ENCODE data around the gene SNX3.
"Not testable (repeated sequence)": the region's sequence is repeated elsewhere in the genome, so short reads cannot be mapped to it uniquely, and the experiment has no call there.

SNX3 gene

GRCh38 chr6:108254433-108255410 is 6.1 kb downstream of the SNX3 start:
- TF ChIP-seq CTCF (IDR thresholded peaks at IDR 0.05; ENCODE audit: low read depth, low read length): no peak
- no peak overlapping the region for H3K4me3 ChIP-seq (ENCODE audit: low read depth, low read length)

GRCh38 chr6:108253241-108253640 is 7.6 kb downstream of the SNX3 start:
- no peak for TF ChIP-seq CTCF (IDR thresholded peaks at IDR 0.05; ENCODE audit: low read depth, low read length)
- no peak overlapping the region for H3K4me3 ChIP-seq (ENCODE audit: low read depth, low read length)

GRCh38 chr6:108252055-108252454 is 8.8 kb downstream of the SNX3 start:
- TF ChIP-seq CTCF (IDR thresholded peaks at IDR 0.05; ENCODE audit: low read depth, low read length): no peak
- H3K4me3 ChIP-seq (ENCODE audit: low read depth, low read length): no peak overlapping the region

- no peak overlapping the region for H3K4me3 ChIP-seq (ENCODE audit: low read depth, low read length)
These were observed 9.6 kb downstream of the SNX3 start for GRCh38 chr6:108251252-108251651.

GRCh38 chr6:108250240-108250866 is 10.5 kb downstream of the SNX3 start:
- H3K4me3 ChIP-seq (ENCODE audit: low read depth, low read length): no peak overlapping the region
- peak; percentile 21; the same call in 1 of the 2 replicates for TF ChIP-seq CTCF (IDR thresholded peaks at IDR 0.05; ENCODE audit: low read depth, low read length)

More at GRCh38 chr6:108251252-108251651, 9.6 kb downstream of the SNX3 start:
- TF ChIP-seq CTCF (IDR thresholded peaks at IDR 0.05; ENCODE audit: low read depth, low read length): no peak

GRCh38 chr6:108247965-108248536 is 12.8 kb downstream of the SNX3 start:
- no peak overlapping the region for H3K4me3 ChIP-seq (ENCODE audit: low read depth, low read length)

GRCh38 chr6:108245095-108245494 is 15.7 kb downstream of the SNX3 start:
- not testable (repeated sequence) for H3K4me3 ChIP-seq (ENCODE audit: low read depth, low read length)

More at GRCh38 chr6:108247965-108248536, 12.8 kb downstream of the SNX3 start:
- no peak for TF ChIP-seq CTCF (IDR thresholded peaks at IDR 0.05; ENCODE audit: low read depth, low read length)

Data from WI38 (cell line).